Right atrium auricular region (tissue), 2 donors: ENCODE measurements around the gene PRKAR2B. TPM values are rescaled to one million over a fixed set of nuclear protein-coding genes. Genes with fewer than 3 reads are reported as not detected.

Experiments used
- DNase-seq: peaks from one replicate; pipeline ENCODE4 v3.0.0-alpha.2; 2019; ENCODE audit warnings: low spot score
- H3K27ac ChIP-seq, 2 donors: fragments of 200-600 bp; sonication (generic); 1 replicate in 1 of 2; 2 replicates in 1 of 2; pipeline ENCODE4 v1.5.1; 2016 to 2019
- H3K27me3 ChIP-seq, 2 donors: fragments of 200-600 bp; sonication (generic); one replicate each; pipeline versions ENCODE4 v1.5.1 to v1.6.0; 2017 to 2019
- H3K36me3 ChIP-seq: fragments of 200-600 bp; sonication (generic); one replicate; pipeline ENCODE4 v1.5.1; 2016
- H3K4me1 ChIP-seq, 2 donors: fragments of 200-600 bp; sonication (generic); one replicate each; pipeline versions ENCODE4 v1.5.1 to v1.6.0; 2017 to 2019
- H3K4me3 ChIP-seq, 2 donors: fragments of 200-600 bp; sonication (generic); 1 replicate in 1 of 2; 2 replicates in 1 of 2; pipeline ENCODE4 v1.5.1; 2017 to 2019; ENCODE audit warnings: mild to moderate bottlenecking in 1 of 2, moderate library complexity in 1 of 2
- H3K9me3 ChIP-seq, 2 donors: fragments of 200-600 bp; sonication (generic); one replicate each; pipeline ENCODE4 v1.5.1; 2019
- CTCF ChIP-seq, 2 donors: fragments of 200-600 bp; sonication (generic); IDR thresholded peaks; one replicate each; pipeline ENCODE4 v1.5.1; 2019; ENCODE audit warnings: antibody characterized with exemption in 2 of 2
- total RNA-seq, 2 donors: library from RNA; depleted of rRNA; stranded (reverse); fragments of >200 nt; gene quantifications; one replicate each; pipeline ENCODE4 v1.1.0, GENCODE V29; 2016

PRKAR2B gene
- total RNA-seq, 2 donors from 2014 or later = 30.1 to 30.4 TPM

GRCh38 chr7:107105591-107106245 is 61.2 kb downstream of the PRKAR2B start:
- DNase-seq = no peak
- Histone ChIP-seq H3K4me1 (no peaks in the 10 kb centered on the region), H3K27ac (no peak overlapping the region), H3K36me3 (no peaks in the 10 kb centered on the region), H3K9me3 (no peaks in the 10 kb centered on the region), H3K4me3 (no peak overlapping the region), H3K27me3 (no peaks in the 10 kb centered on the region)
- no peak for TF ChIP-seq CTCF (IDR thresholded peaks at IDR 0.05)

- no peak overlapping the region for H3K27ac ChIP-seq
- H3K9me3 ChIP-seq = no peaks in the 10 kb centered on the region
- no peaks in the 10 kb centered on the region for H3K36me3 ChIP-seq
- H3K27me3 ChIP-seq = no peaks in the 10 kb centered on the region
- peaks cover 0 to 2% of the 10 kb centered on the region in 2 donors for H3K4me1 ChIP-seq
- DNase-seq = no peak
- no peak overlapping the region for H3K4me3 ChIP-seq
- no peak for TF ChIP-seq CTCF (IDR thresholded peaks at IDR 0.05)
Measured at GRCh38 chr7:107108793-107109371, 64.4 kb downstream of the PRKAR2B start.

- TF ChIP-seq CTCF (IDR thresholded peaks at IDR 0.05) = no peak
- Histone ChIP-seq H3K36me3 (no peaks in the 10 kb centered on the region), H3K27ac (no peak overlapping the region), H3K9me3 (no peaks in the 10 kb centered on the region), H3K27me3 (no peaks in the 10 kb centered on the region), H3K4me1 (peaks cover 0 to 2% of the 10 kb centered on the region in 2 donors), H3K4me3 (no peak overlapping the region)
- DNase-seq = no peak
Measured at GRCh38 chr7:107109955-107110354, 65.5 kb downstream of the PRKAR2B start.

GRCh38 chr7:107111196-107111595 is 66.7 kb downstream of the PRKAR2B start:
- TF ChIP-seq CTCF (IDR thresholded peaks at IDR 0.05) = no peak
- H3K9me3 ChIP-seq = no peaks in the 10 kb centered on the region
- H3K27ac ChIP-seq = no peak overlapping the region
- H3K4me3 ChIP-seq = no peak overlapping the region
- no peaks in the 10 kb centered on the region for H3K27me3 ChIP-seq
- no peak for DNase-seq
- no peaks in the 10 kb centered on the region for H3K36me3 ChIP-seq
- H3K4me1 ChIP-seq = peaks cover 0 to 2% of the 10 kb centered on the region in 2 donors

- no peak for TF ChIP-seq CTCF (IDR thresholded peaks at IDR 0.05)
- H3K27me3 ChIP-seq = no peaks in the 10 kb centered on the region
- H3K36me3 ChIP-seq = no peaks in the 10 kb centered on the region
- H3K4me3 ChIP-seq = peak overlapping the region in 1 of 2 donors; percentile 9
- no peak for DNase-seq
- H3K27ac ChIP-seq = peak overlapping the region in 1 of 2 donors; percentile 62
- no peaks in the 10 kb centered on the region for H3K9me3 ChIP-seq
- peaks cover 0 to 22% of the 10 kb centered on the region in 2 donors for H3K4me1 ChIP-seq
Measured at GRCh38 chr7:107113866-107114265, 69.4 kb downstream of the PRKAR2B start.
